HepG2 (cell line): Measurements from ENCODE around the gene KCTD13. TPM values are rescaled to one million over a fixed set of nuclear protein-coding genes. Genes with fewer than 3 reads are reported as not detected.

Source experiments
- CBFB ChIP-seq: sonication (generic); formaldehyde crosslinking; IDR thresholded peaks from 2 replicates; pipeline ENCODE4 v1.4.0; 2020; ENCODE audit warnings: missing genetic modification reagents
- CHCHD3 ChIP-seq: sonication (generic); formaldehyde crosslinking; IDR thresholded peaks from 2 replicates; pipeline ENCODE4 v1.8.0; 2022; ENCODE audit warnings: mild to moderate bottlenecking, missing genetic modification reagents, moderate library complexity
- CHD4 ChIP-seq: fragments of 200-600 bp; sonication (generic); IDR thresholded peaks from 2 replicates; pipeline ENCODE4 v1.7.0; 2017; ENCODE audit warnings: mild to moderate bottlenecking, low read length, borderline replicate concordance
- ETV6 ChIP-seq: sonication (generic); formaldehyde crosslinking; conservative IDR thresholded peaks from 2 replicates; pipeline ENCODE4 v1.4.0; 2020; ENCODE audit warnings: missing genetic modification reagents
- JDP2 ChIP-seq: sonication (generic); formaldehyde crosslinking; IDR thresholded peaks from 2 replicates; pipeline ENCODE4 v1.8.1; 2022; ENCODE audit warnings: missing genetic modification reagents, borderline replicate concordance
- KMT2A ChIP-seq: sonication (generic); formaldehyde crosslinking; IDR thresholded peaks from 2 replicates; pipeline ENCODE4 v1.4.0; 2020; ENCODE audit warnings: missing genetic modification reagents
- POLR2A ChIP-seq, 2 experiments: IDR thresholded peaks; 2 replicates each; pipeline ENCODE4 v1.6.1; 2011; ENCODE audit warnings: low read depth in 2 of 2, low read length in 2 of 2, mild to moderate bottlenecking in 1 of 2, moderate library complexity in 1 of 2; ENCODE audit not compliant: insufficient read depth in 1 of 2
- RFX1 ChIP-seq: fragments of 450-650 bp; IDR thresholded peaks from 2 replicates; pipeline ENCODE4 v1.6.1; 2017
- TOPORS ChIP-seq: sonication (generic); formaldehyde crosslinking; IDR thresholded peaks from 2 replicates; pipeline ENCODE4 v1.8.0; 2023; ENCODE audit warnings: mild to moderate bottlenecking, missing genetic modification reagents
- TRIM24 ChIP-seq: sonication (generic); formaldehyde crosslinking; IDR thresholded peaks from 2 replicates; pipeline ENCODE4 v1.8.0; 2022; ENCODE audit warnings: mild to moderate bottlenecking, missing genetic modification reagents
- YEATS2 ChIP-seq: sonication (generic); formaldehyde crosslinking; IDR thresholded peaks from 2 replicates; pipeline ENCODE4 v1.4.0; 2020; ENCODE audit warnings: missing genetic modification reagents, borderline replicate concordance
- ZNF20 ChIP-seq: sonication (generic); formaldehyde crosslinking; IDR thresholded peaks from 2 replicates; pipeline ENCODE4 v1.4.0; 2020; ENCODE audit warnings: mild to moderate bottlenecking, moderate library complexity, missing genetic modification reagents
- ZNF263 ChIP-seq: sonication (generic); formaldehyde crosslinking; IDR thresholded peaks from 2 replicates; pipeline ENCODE4 v1.4.0; 2020; ENCODE audit warnings: missing genetic modification reagents
- ZNF672 ChIP-seq: sonication (generic); formaldehyde crosslinking; IDR thresholded peaks from 2 replicates; pipeline ENCODE4 v1.8.1; 2022; ENCODE audit warnings: missing genetic modification reagents
- polyA plus RNA-seq, 8 experiments: library from polyadenylated mRNA; depleted of rRNA in 3 of 8; stranded (reverse) in 7 of 8; unstranded in 1 of 8; fragments of >200 nt; fragmentation: Illumina TruSeq in 4 of 8; extraction: Trizol in 4 of 8; gene quantifications; 2 replicates each; pipeline versions ENCODE4 v1.2.1 to v1.2.3, GENCODE V29; 2011 to 2016; ENCODE audit warnings: low read depth in 4 of 8, missing spikeins in 1 of 8, mixed read lengths in 1 of 8; ENCODE audit not compliant: insufficient read depth in 1 of 8
- total RNA-seq, 5 experiments: library from RNA; depleted of rRNA; stranded (reverse); fragments of >200 nt; fragmentation: Illumina TruSeq; extraction: Trizol; gene quantifications; 2 replicates each; pipeline ENCODE4 v1.2.3, GENCODE V29; 2016; ENCODE audit warnings: low read depth in 1 of 5
- TF ChIP-seq, protein P1 (sequence below): IDR thresholded peaks from 2 replicates; pipeline ENCODE4 v1.6.1; 2018; ENCODE audit warnings: missing genetic modification reagents
- TF ChIP-seq, protein P2 (sequence below): sonication (generic); formaldehyde crosslinking; IDR thresholded peaks from 2 replicates; pipeline ENCODE4 v1.4.0; 2020; ENCODE audit warnings: missing genetic modification reagents
- TF ChIP-seq, protein P3 (sequence below): IDR thresholded peaks from 2 replicates; pipeline ENCODE4 v1.6.1; 2016; ENCODE audit warnings: mild to moderate bottlenecking, missing biosample characterization, missing genetic modification reagents
- TF ChIP-seq, protein P4 (sequence below): IDR thresholded peaks from 2 replicates; pipeline ENCODE4 v1.6.1; 2016; ENCODE audit warnings: low read depth
- TF ChIP-seq, protein P5 (sequence below): sonication (generic); formaldehyde crosslinking; IDR thresholded peaks from 2 replicates; pipeline ENCODE4 v1.5.0; 2020; ENCODE audit warnings: missing genetic modification reagents, mild to moderate bottlenecking, borderline replicate concordance
- TF ChIP-seq, protein P6 (sequence below), 2 experiments: sonication (generic) in 1 of 2; formaldehyde crosslinking in 1 of 2; IDR thresholded peaks; 2 replicates each; pipeline versions ENCODE4 v1.4.0 to v1.6.1; 2016 to 2020; ENCODE audit warnings: borderline replicate concordance in 1 of 2, low read depth in 1 of 2, mild to moderate bottlenecking in 1 of 2, missing genetic modification reagents in 1 of 2

Gene KCTD13
- total and polyA plus RNA-seq, 2 of the 13 experiments (the other 11 are each of a cell fraction or from before 2014, with no cell fraction given), result 6.3 to 14.7 TPM

DNA sequence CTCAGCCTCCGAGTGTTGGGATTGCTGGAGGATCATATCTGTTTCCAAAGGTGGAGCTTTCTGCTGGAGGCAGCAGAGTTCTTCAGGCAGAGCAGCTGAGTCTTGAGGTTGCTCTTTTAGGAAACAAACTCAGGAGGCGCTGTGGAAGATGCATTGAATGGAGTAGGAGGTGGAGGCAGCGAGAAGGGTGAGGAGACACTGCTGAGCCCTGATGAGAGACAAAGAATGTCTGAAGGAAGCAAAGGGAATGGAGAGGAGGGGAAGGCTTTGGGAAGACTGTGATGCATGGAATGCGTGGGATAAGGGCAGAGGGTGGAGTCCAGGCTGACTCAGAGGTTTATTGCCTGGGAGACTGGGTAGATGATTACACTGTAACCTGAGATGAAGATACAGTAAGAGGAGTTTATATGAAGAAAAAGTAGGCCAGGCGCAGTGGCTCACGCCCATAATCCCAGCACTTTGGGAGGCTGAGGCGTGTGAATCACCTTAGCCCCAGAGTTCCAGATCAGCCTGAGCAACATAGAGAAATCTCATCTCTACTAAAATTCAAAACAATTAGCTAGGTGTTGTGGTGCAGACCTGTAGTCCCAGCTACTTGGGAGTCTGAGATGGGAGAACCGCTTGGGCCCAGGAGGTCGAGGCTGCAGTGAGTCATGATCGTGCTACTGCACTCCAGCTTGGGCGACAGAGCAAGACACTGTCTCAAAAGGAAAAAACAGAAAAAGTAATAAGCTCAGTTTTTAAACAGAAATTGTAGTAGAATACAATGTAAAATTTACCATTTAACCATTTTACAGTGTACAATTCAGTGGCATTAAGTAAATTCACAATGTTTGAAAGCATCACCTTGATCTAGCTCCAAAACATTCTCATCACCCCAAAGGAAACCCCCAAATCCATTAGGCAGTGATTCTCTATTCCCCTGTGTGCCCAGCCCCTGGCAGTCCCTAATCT is 18.1 kb upstream of the KCTD13 start (continued):
- TF ChIP-seq, protein P1, sequence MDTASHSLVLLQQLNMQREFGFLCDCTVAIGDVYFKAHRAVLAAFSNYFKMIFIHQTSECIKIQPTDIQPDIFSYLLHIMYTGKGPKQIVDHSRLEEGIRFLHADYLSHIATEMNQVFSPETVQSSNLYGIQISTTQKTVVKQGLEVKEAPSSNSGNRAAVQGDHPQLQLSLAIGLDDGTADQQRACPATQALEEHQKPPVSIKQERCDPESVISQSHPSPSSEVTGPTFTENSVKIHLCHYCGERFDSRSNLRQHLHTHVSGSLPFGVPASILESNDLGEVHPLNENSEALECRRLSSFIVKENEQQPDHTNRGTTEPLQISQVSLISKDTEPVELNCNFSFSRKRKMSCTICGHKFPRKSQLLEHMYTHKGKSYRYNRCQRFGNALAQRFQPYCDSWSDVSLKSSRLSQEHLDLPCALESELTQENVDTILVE (CRISPR knock-in tag), result no peak
- TF ChIP-seq, protein P2, sequence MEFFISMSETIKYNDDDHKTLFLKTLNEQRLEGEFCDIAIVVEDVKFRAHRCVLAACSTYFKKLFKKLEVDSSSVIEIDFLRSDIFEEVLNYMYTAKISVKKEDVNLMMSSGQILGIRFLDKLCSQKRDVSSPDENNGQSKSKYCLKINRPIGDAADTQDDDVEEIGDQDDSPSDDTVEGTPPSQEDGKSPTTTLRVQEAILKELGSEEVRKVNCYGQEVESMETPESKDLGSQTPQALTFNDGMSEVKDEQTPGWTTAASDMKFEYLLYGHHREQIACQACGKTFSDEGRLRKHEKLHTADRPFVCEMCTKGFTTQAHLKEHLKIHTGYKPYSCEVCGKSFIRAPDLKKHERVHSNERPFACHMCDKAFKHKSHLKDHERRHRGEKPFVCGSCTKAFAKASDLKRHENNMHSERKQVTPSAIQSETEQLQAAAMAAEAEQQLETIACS, result no peak
- no peak for TF ChIP-seq CBFB (CRISPR knock-in tag)
- TF ChIP-seq CHCHD3 (CRISPR knock-in tag), result no peak
- no peak for TF ChIP-seq ETV6
- TF ChIP-seq, protein P3, sequence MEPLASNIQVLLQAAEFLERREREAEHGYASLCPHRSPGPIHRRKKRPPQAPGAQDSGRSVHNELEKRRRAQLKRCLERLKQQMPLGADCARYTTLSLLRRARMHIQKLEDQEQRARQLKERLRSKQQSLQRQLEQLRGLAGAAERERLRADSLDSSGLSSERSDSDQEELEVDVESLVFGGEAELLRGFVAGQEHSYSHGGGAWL (CRISPR knock-in tag), result no peak
- TF ChIP-seq POLR2A (IDR thresholded peaks at IDR 0.05; ENCODE audit: insufficient read depth in 1 of 2, low read depth in 2 of 2, low read length in 2 of 2), result peak; percentile 22 to 50; a peak in 2 of 4 replicates
- 0 out of 2 replicates have a peak, but pooled peaks have one; percentile 11 for TF ChIP-seq ZNF263 (CRISPR knock-in tag)
- no peak for TF ChIP-seq ZNF672
- peak; percentile 90; the same call in 1 of the 2 replicates for TF ChIP-seq CHD4
- TF ChIP-seq, protein P4, sequence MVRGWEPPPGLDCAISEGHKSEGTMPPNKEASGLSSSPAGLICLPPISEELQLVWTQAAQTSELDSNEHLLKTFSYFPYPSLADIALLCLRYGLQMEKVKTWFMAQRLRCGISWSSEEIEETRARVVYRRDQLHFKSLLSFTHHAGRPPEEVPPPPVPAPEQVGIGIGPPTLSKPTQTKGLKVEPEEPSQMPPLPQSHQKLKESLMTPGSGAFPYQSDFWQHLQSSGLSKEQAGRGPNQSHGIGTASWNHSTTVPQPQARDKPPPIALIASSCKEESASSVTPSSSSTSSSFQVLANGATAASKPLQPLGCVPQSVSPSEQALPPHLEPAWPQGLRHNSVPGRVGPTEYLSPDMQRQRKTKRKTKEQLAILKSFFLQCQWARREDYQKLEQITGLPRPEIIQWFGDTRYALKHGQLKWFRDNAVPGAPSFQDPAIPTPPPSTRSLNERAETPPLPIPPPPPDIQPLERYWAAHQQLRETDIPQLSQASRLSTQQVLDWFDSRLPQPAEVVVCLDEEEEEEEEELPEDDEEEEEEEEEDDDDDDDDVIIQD (CRISPR knock-in tag), result peak; percentile 39; the same call in 1 of the 2 replicates
- TF ChIP-seq TRIM24 (CRISPR knock-in tag), result no peak
- no peak for TF ChIP-seq KMT2A (CRISPR knock-in tag)
- 0 out of 2 replicates have a peak, but pooled peaks have one; percentile 57 for TF ChIP-seq YEATS2 (CRISPR knock-in tag)
- no peak for TF ChIP-seq JDP2
- TF ChIP-seq, protein P5, sequence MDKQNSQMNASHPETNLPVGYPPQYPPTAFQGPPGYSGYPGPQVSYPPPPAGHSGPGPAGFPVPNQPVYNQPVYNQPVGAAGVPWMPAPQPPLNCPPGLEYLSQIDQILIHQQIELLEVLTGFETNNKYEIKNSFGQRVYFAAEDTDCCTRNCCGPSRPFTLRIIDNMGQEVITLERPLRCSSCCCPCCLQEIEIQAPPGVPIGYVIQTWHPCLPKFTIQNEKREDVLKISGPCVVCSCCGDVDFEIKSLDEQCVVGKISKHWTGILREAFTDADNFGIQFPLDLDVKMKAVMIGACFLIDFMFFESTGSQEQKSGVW, result no peak
- no peak for TF ChIP-seq RFX1
- no peak; the same call in 1 of the 2 replicates for TF ChIP-seq TOPORS (CRISPR knock-in tag)
- TF ChIP-seq, protein P6, sequence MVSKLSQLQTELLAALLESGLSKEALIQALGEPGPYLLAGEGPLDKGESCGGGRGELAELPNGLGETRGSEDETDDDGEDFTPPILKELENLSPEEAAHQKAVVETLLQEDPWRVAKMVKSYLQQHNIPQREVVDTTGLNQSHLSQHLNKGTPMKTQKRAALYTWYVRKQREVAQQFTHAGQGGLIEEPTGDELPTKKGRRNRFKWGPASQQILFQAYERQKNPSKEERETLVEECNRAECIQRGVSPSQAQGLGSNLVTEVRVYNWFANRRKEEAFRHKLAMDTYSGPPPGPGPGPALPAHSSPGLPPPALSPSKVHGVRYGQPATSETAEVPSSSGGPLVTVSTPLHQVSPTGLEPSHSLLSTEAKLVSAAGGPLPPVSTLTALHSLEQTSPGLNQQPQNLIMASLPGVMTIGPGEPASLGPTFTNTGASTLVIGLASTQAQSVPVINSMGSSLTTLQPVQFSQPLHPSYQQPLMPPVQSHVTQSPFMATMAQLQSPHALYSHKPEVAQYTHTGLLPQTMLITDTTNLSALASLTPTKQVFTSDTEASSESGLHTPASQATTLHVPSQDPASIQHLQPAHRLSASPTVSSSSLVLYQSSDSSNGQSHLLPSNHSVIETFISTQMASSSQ (IDR thresholded peaks at IDR 0.05; ENCODE audit: low read depth), result peak; percentile 68
- TF ChIP-seq, protein P6 (CRISPR knock-in tag; IDR thresholded peaks at IDR 0.05; ENCODE audit: borderline replicate concordance), result peak; percentile 87
- TF ChIP-seq ZNF20, result no peak
